HCT116 (cell line): ENCODE measurements around the gene C10orf90. TPM values are rescaled to one million over a fixed set of nuclear protein-coding genes. Genes with fewer than 3 reads are reported as not detected.

ENCODE experiments used
- ATAC-seq: fragments of 200-7000 bp; cut with Tn5 transposase; 2 replicates; pipeline ENCODE4 v1.9.1; 2020; ENCODE audit warnings: mild to moderate bottlenecking, moderate library complexity
- BruUV-seq: library from RNA; stranded (reverse); fragments of 400-500 nt; replicated peaks from 2 replicates; lab custom pipeline; 2021; lab: Mats Ljungman, UMichigan
- CTCF ChIA-PET: fragments of 300-600 bp; sonication (Branson Sonifier 250); formaldehyde crosslinking; loops from one replicate; lab custom pipeline; 2021; ENCODE audit warnings: antibody characterized with exemption; lab: Charles Lee
- POLR2A ChIA-PET: fragments of 300-600, 350-600 bp; sonication (Branson Sonifier 250); formaldehyde crosslinking; loops from one replicate; lab custom pipeline; 2021; ENCODE audit warnings: antibody characterized with exemption; lab: Charles Lee
- RAD21 ChIA-PET, 2 experiments: fragments of 300-600 bp; sonication (Branson Sonifier 250); formaldehyde crosslinking; loops; one replicate each; lab custom pipeline; 2023; ENCODE audit warnings: low total read pairs in 2 of 2; ENCODE audit not compliant: uncharacterized antibody in 2 of 2, unreplicated experiment in 2 of 2, low non-redundant PET in 1 of 2; lab: Charles Lee
- DNase-seq: peaks from one replicate; pipeline ENCODE4 v3.0.0-alpha.2; 2010; ENCODE audit warnings: low read depth, low spot score
- H2AFZ ChIP-seq: fragments of 200-600 bp; shearing (Covaris generic), sonication (generic); 2 replicates; pipeline ENCODE4 v1.6.1; 2017; ENCODE audit warnings: low read depth, mixed run types, mixed read lengths, antibody characterized with exemption, low read length; ENCODE audit not compliant: poor library complexity, severe bottlenecking
- H3K27ac ChIP-seq: 2 replicates; pipeline ENCODE4 v1.5.1; 2012; ENCODE audit warnings: low read depth, low read length
- H3K27me3 ChIP-seq: fragments of 200-600 bp; sonication (generic); 2 replicates; pipeline ENCODE4 v1.6.1; 2016; ENCODE audit warnings: mixed run types, low read length, mixed read lengths; ENCODE audit not compliant: insufficient read depth
- H3K36me3 ChIP-seq, 2 experiments: fragments of 200-500 bp in 1 of 2; fragments of 200-600 bp in 1 of 2; sonication (Bioruptor generic) in 1 of 2; sonication (generic) in 1 of 2; 2 replicates each; pipeline versions ENCODE4 v1.5.1 to v1.6.1; 2014 to 2016; ENCODE audit warnings: low read length in 2 of 2, inconsistent platforms in 1 of 2, mixed read lengths in 1 of 2, mixed run types in 1 of 2; ENCODE audit not compliant: insufficient read depth in 2 of 2, control insufficient read depth in 1 of 2
- H3K4me1 ChIP-seq, 2 experiments: fragments of 200-600 bp in 1 of 2; sonication (generic) in 1 of 2; 2 replicates each; pipeline versions ENCODE4 v1.5.1 to v1.6.1; 2012 to 2017; ENCODE audit warnings: low read length in 2 of 2, inconsistent platforms in 1 of 2, mild to moderate bottlenecking in 1 of 2, mixed read lengths in 1 of 2, mixed run types in 1 of 2, moderate library complexity in 1 of 2; ENCODE audit not compliant: insufficient read depth in 2 of 2, control insufficient read depth in 1 of 2
- H3K4me2 ChIP-seq: fragments of 200-600 bp; sonication (generic); 2 replicates; pipeline ENCODE4 v1.6.1; 2017; ENCODE audit warnings: mixed run types, low read length, mixed read lengths
- H3K4me3 ChIP-seq, 2 experiments: fragments of 200-600 bp in 1 of 2; sonication (generic) in 1 of 2; replicated peaks in 1 of 2; 2 replicates each; pipeline ENCODE4 v1.5.1; 2011 to 2016; ENCODE audit warnings: low read length in 2 of 2, control low read depth in 1 of 2, low read depth in 1 of 2, mild to moderate bottlenecking in 1 of 2, mixed read lengths in 1 of 2, mixed run types in 1 of 2
- H3K79me2 ChIP-seq: fragments of 200-600 bp; sonication (generic); 2 replicates; pipeline ENCODE4 v1.6.1; 2017; ENCODE audit warnings: mild to moderate bottlenecking, mixed run types, low read length, moderate library complexity, mixed read lengths; ENCODE audit not compliant: insufficient read depth
- H3K9ac ChIP-seq: fragments of 200-600 bp; sonication (generic); 2 replicates; pipeline ENCODE4 v1.6.1; 2016; ENCODE audit warnings: low read length, mixed read lengths
- H3K9me2 ChIP-seq: fragments of 200-600 bp; sonication (generic), shearing (Covaris generic); 2 replicates; pipeline ENCODE4 v1.6.1; 2017; ENCODE audit warnings: mixed run types, mild to moderate bottlenecking, moderate library complexity; ENCODE audit not compliant: insufficient read depth
- H3K9me3 ChIP-seq, 2 experiments: fragments of 200-500 bp in 1 of 2; fragments of 200-600 bp in 1 of 2; sonication (Bioruptor generic) in 1 of 2; sonication (generic) in 1 of 2; 2 replicates each; pipeline ENCODE4 v1.6.1; 2014 to 2017; ENCODE audit warnings: low read length in 2 of 2, mixed read lengths in 2 of 2, inconsistent platforms in 1 of 2, low read depth in 1 of 2, mild to moderate bottlenecking in 1 of 2, mixed run types in 1 of 2, moderate library complexity in 1 of 2; ENCODE audit not compliant: control insufficient read depth in 1 of 2, insufficient read depth in 1 of 2
- H4K20me1 ChIP-seq: fragments of 200-600 bp; sonication (generic), shearing (Covaris generic); 2 replicates; pipeline ENCODE4 v1.6.1; 2017; ENCODE audit warnings: mixed run types, mild to moderate bottlenecking, moderate library complexity; ENCODE audit not compliant: insufficient read depth
- ATF3 ChIP-seq: IDR thresholded peaks from 2 replicates; pipeline ENCODE4 v1.6.1; 2012
- CBX3 ChIP-seq: IDR thresholded peaks from 2 replicates; pipeline ENCODE4 v1.6.1; 2012; ENCODE audit warnings: low read depth
- EZH2phosphoT487 ChIP-seq: fragments of 200-600 bp; IDR thresholded peaks from 2 replicates; pipeline ENCODE4 v1.6.1; 2018; ENCODE audit warnings: antibody characterized with exemption, borderline replicate concordance
- MAX ChIP-seq: IDR thresholded peaks from 2 replicates; pipeline ENCODE4 v1.6.1; 2012
- POLR2AphosphoS5 ChIP-seq: IDR thresholded peaks from 2 replicates; pipeline ENCODE4 v1.6.1; 2011; ENCODE audit warnings: mild to moderate bottlenecking, low read depth, low read length, moderate library complexity
- REST ChIP-seq: IDR thresholded peaks from 2 replicates; pipeline ENCODE4 v1.6.1; 2012; ENCODE audit warnings: low read depth
- SIN3A ChIP-seq: IDR thresholded peaks from 2 replicates; pipeline ENCODE4 v1.6.1; 2012; ENCODE audit warnings: low read depth
- SRF ChIP-seq: IDR thresholded peaks from 2 replicates; pipeline ENCODE4 v1.6.1; 2012; ENCODE audit warnings: low read depth
- TCF7L2 ChIP-seq: IDR thresholded peaks from 2 replicates; pipeline ENCODE4 v1.7.0; 2011; ENCODE audit warnings: borderline replicate concordance, inconsistent platforms; ENCODE audit not compliant: insufficient read depth, insufficient read length; ENCODE audit errors: extremely low read depth
- ZBTB33 ChIP-seq: IDR thresholded peaks from 2 replicates; pipeline ENCODE4 v1.6.1; 2011; ENCODE audit warnings: mild to moderate bottlenecking, low read length, moderate library complexity; ENCODE audit not compliant: insufficient replicate concordance; ENCODE audit errors: extremely low read depth
- ZNF274 ChIP-seq: fragments of 200-500 bp; sonication (Bioruptor generic); IDR thresholded peaks from 2 replicates; pipeline ENCODE4 v1.6.1; 2014; ENCODE audit warnings: mild to moderate bottlenecking, low read depth, low read length, inconsistent platforms
- intact Hi-C: fragments of 100-400 bp; cut with micrococcal nuclease; formaldehyde crosslinking; loops from 2 replicates; pipeline ENCODE4 v1.10.0; 2022
- total RNA-seq: library from RNA; stranded (reverse); gene quantifications from one replicate; pipeline ENCODE4 v1.2.1, GENCODE V29; 2021; ENCODE audit not compliant: unreplicated experiment

Gene C10orf90
- total RNA-seq, 1 experiment from 2014 or later: not detected

- ATAC-seq (no peak), DNase-seq (no peak)
- H2AFZ ChIP-seq: no peak overlapping the region
- peaks cover 0 to 6% of the 10 kb centered on the region in 2 experiments; a peak in 2 of 4 replicates for H3K4me1 ChIP-seq
- ChIA-PET CTCF (no interaction called here), POLR2A (no interaction called here), RAD21 (no interaction called here)
- no peaks in the 10 kb centered on the region for H3K36me3 ChIP-seq
- no peaks in the 10 kb centered on the region for H4K20me1 ChIP-seq
- no peak overlapping the region for H3K9ac ChIP-seq
- H3K9me3 ChIP-seq: no peaks in the 10 kb centered on the region
- no peaks in the 10 kb centered on the region for H3K9me2 ChIP-seq
- no TSS peak for BruUV-seq
- H3K27me3 ChIP-seq: peaks cover 17% of the 10 kb centered on the region; the same call in 1 of the 2 replicates
- H3K4me2 ChIP-seq: no peak overlapping the region
- H3K27ac ChIP-seq: no peak overlapping the region
- TF ChIP-seq SIN3A (no peak), TCF7L2 (no peak), SRF (no peak), MAX (no peak), ATF3 (no peak), POLR2AphosphoS5 (no peak), EZH2phosphoT487 (no peak), ZBTB33 (no peak), ZNF274 (no peak), REST (no peak), CBX3 (no peak)
- H3K79me2 ChIP-seq: no peaks in the 10 kb centered on the region
- intact Hi-C loops: no loop called here
- H3K4me3 ChIP-seq: no peak overlapping the region
These were observed 119.3 kb downstream of the C10orf90 start for GRCh38 chr10:126551202-126551601.
